ENCODE results near the gene MT1G. TPM values are rescaled to one million over a fixed set of nuclear protein-coding genes. Genes with fewer than 3 reads are reported as not detected.
A peak's percentile ranks its signal among the peaks of the same experiment; 100 is the strongest.

MT1G gene
- total RNA-seq, 8 experiments from 2014 or later, result 0.54 to 432 (median 3.5) TPM

GRCh38 chr16:56636616-56637413 lies 31.1 kb downstream of the MT1G start:
- Histone ChIP-seq H3K27ac (no peak overlapping the region), H3K4me3 (no peak overlapping the region), H3K4me1 (replicated peaks in 1 of 2) (peaks cover 13 to 22% of the 10 kb centered on the region in 2 donors)
- no peak for ATAC-seq (replicated peaks in 6 of 8)
- 0 to 71% (median 12%) methylated on average over 1 to 5 of the region's 9 CpGs; no CpG with 5 or more reads in 4 of the 10 experiments for WGBS, 10 experiments
- in situ Hi-C loops (cut with MboI; ENCODE audit: low pct_unique_long_range_greater_than_20kb in 2 of 9, low sequenced_read_pairs in 9 of 9, unreplicated experiment in 9 of 9), result no loop called here

- H3K4me1 ChIP-seq (replicated peaks in 1 of 2), result peaks cover 13 to 22% of the 10 kb centered on the region in 2 donors
- H3K4me3 ChIP-seq, result no peak overlapping the region
- in situ Hi-C loops (cut with MboI; ENCODE audit: low pct_unique_long_range_greater_than_20kb in 2 of 9, low sequenced_read_pairs in 9 of 9, unreplicated experiment in 9 of 9), result no loop called here
- no peak for ATAC-seq (replicated peaks in 6 of 8)
- WGBS, 10 experiments, result 0 to 100% (median 8%) methylated on average over 1 to 12 of the region's 40 CpGs; no CpG with 5 or more reads in 6 of the 10 experiments
- H3K27ac ChIP-seq, result no peak overlapping the region
Observed at GRCh38 chr16:56635441-56635967, 32.4 kb downstream of the MT1G start.

- H3K4me1 ChIP-seq (replicated peaks in 1 of 2), result peaks cover 13 to 22% of the 10 kb centered on the region in 2 donors
- in situ Hi-C loops (cut with MboI; ENCODE audit: low pct_unique_long_range_greater_than_20kb in 2 of 9, low sequenced_read_pairs in 9 of 9, unreplicated experiment in 9 of 9), result no loop called here
- H3K27ac ChIP-seq, result no peak overlapping the region
- ATAC-seq (replicated peaks in 6 of 8), result no peak
- H3K4me3 ChIP-seq, result no peak overlapping the region
- WGBS, 10 experiments, result 0 to 93% (median 40%) methylated on average over 1 to 14 of the region's 47 CpGs; no CpG with 5 or more reads in 1 of the 10 experiments
Observed at GRCh38 chr16:56634715-56635440, 33.0 kb downstream of the MT1G start.

GRCh38 chr16:56633535-56633934 lies 34.3 kb downstream of the MT1G start:
- peaks cover 10 to 19% of the 10 kb centered on the region in 2 donors for H3K4me1 ChIP-seq (replicated peaks in 1 of 2)
- H3K4me3 ChIP-seq, result no peak overlapping the region
- H3K27ac ChIP-seq, result no peak overlapping the region
- WGBS, 10 experiments, result 17 to 70% (median 38%) methylated on average over 1 to 4 of the region's 7 CpGs; no CpG with 5 or more reads in 3 of the 10 experiments
- in situ Hi-C loops (cut with MboI; ENCODE audit: low pct_unique_long_range_greater_than_20kb in 2 of 9, low sequenced_read_pairs in 9 of 9, unreplicated experiment in 9 of 9), result no loop called here
- no peak for ATAC-seq (replicated peaks in 6 of 8)

- Histone ChIP-seq H3K4me1 (replicated peaks in 1 of 2) (peaks cover 9 to 13% of the 10 kb centered on the region in 2 donors), H3K27ac (no peak overlapping the region), H3K4me3 (no peak overlapping the region)
- 0 to 80% (median 40%) methylated on average over 1 to 2 of the region's 6 CpGs; no CpG with 5 or more reads in 4 of the 10 experiments for WGBS, 10 experiments
- in situ Hi-C loops (cut with MboI; ENCODE audit: low pct_unique_long_range_greater_than_20kb in 2 of 9, low sequenced_read_pairs in 9 of 9, unreplicated experiment in 9 of 9), result no loop called here
- ATAC-seq (replicated peaks in 6 of 8), result peak in 2 of 8 experiments; percentile 4
Observed at GRCh38 chr16:56632848-56633365, 35.0 kb downstream of the MT1G start.

- H3K4me3 ChIP-seq, result peak within 1 kb of the TSS in 4 of 5 donors; percentile 1 to 16 (median 12)
- peaks cover 9 to 13% of the 10 kb centered on the region in 2 donors for H3K4me1 ChIP-seq (replicated peaks in 1 of 2)
- ATAC-seq (replicated peaks in 6 of 8), result peak; percentile 80 to 93 (median 85)
- 0 to 7% (median 2%) methylated on average over 2 to 11 of the region's 61 CpGs; no CpG with 5 or more reads in 5 of the 10 experiments for WGBS, 10 experiments
- no peak within 1 kb of the TSS for H3K27ac ChIP-seq
- in situ Hi-C loops (cut with MboI; ENCODE audit: low pct_unique_long_range_greater_than_20kb in 2 of 9, low sequenced_read_pairs in 9 of 9, unreplicated experiment in 9 of 9), result no loop called here
Observed at GRCh38 chr16:56632156-56632847, 35.6 kb downstream of the MT1G start, which contains the start of gene MT1M. Gene MT1M, plus strand, starts transcription at chr16:56632659. Its CDS starts 73 bp downstream, at chr16:56632732.

- ATAC-seq (replicated peaks in 6 of 8), result no peak
- H3K4me1 ChIP-seq (replicated peaks in 1 of 2), result peaks cover 9 to 13% of the 10 kb centered on the region in 2 donors
- no peak overlapping the region for H3K27ac ChIP-seq
- WGBS, 10 experiments, result 0 to 40% (median 6%) methylated on average over 1 to 5 of the region's 14 CpGs; no CpG with 5 or more reads in 4 of the 10 experiments
- H3K4me3 ChIP-seq, result peak overlapping the region in 2 of 5 donors; percentile 12 to 13
- in situ Hi-C loops (cut with MboI; ENCODE audit: low pct_unique_long_range_greater_than_20kb in 2 of 9, low sequenced_read_pairs in 9 of 9, unreplicated experiment in 9 of 9), result no loop called here
Observed at GRCh38 chr16:56631832-56632155, 36.1 kb downstream of the MT1G start.

GRCh38 chr16:56631197-56631596 lies 36.7 kb downstream of the MT1G start:
- Histone ChIP-seq H3K4me1 (replicated peaks in 1 of 2) (peaks cover 9 to 13% of the 10 kb centered on the region in 2 donors), H3K27ac (no peak overlapping the region), H3K4me3 (no peak overlapping the region)
- in situ Hi-C loops (cut with MboI; ENCODE audit: low pct_unique_long_range_greater_than_20kb in 2 of 9, low sequenced_read_pairs in 9 of 9, unreplicated experiment in 9 of 9), result no loop called here
- no peak for ATAC-seq (replicated peaks in 6 of 8)
- WGBS, 10 experiments, result 17 to 100% (median 50%) methylated on average over 1 to 10 of the region's 10 CpGs; no CpG with 5 or more reads in 3 of the 10 experiments

- in situ Hi-C loops (cut with MboI; ENCODE audit: low pct_unique_long_range_greater_than_20kb in 2 of 9, low sequenced_read_pairs in 9 of 9, unreplicated experiment in 9 of 9), result no loop called here
- no peak for ATAC-seq (replicated peaks in 6 of 8)
- 15 to 100% (median 100%) methylated on average over 1 to 3 of the region's 3 CpGs; no CpG with 5 or more reads in 5 of the 10 experiments for WGBS, 10 experiments
- H3K4me3 ChIP-seq, result no peak overlapping the region
- H3K27ac ChIP-seq, result no peak overlapping the region
- H3K4me1 ChIP-seq (replicated peaks in 1 of 2), result peaks cover 7 to 10% of the 10 kb centered on the region in 2 donors
Observed at GRCh38 chr16:56630134-56630533, 37.7 kb downstream of the MT1G start.

- ATAC-seq (replicated peaks in 6 of 8), result no peak
- 13 to 100% (median 50%) methylated on average over 1 to 2 of the region's 3 CpGs; no CpG with 5 or more reads in 3 of the 10 experiments for WGBS, 10 experiments
- H3K27ac ChIP-seq, result no peak overlapping the region
- H3K4me1 ChIP-seq (replicated peaks in 1 of 2), result peaks cover 7 to 10% of the 10 kb centered on the region in 2 donors
- H3K4me3 ChIP-seq, result no peak overlapping the region
- in situ Hi-C loops (cut with MboI; ENCODE audit: low pct_unique_long_range_greater_than_20kb in 2 of 9, low sequenced_read_pairs in 9 of 9, unreplicated experiment in 9 of 9), result no loop called here
Observed at GRCh38 chr16:56629531-56629930, 38.3 kb downstream of the MT1G start.

GRCh38 chr16:56628486-56629350 lies 39.1 kb downstream of the MT1G start:
- ATAC-seq (replicated peaks in 6 of 8), result no peak
- Histone ChIP-seq H3K4me3 (no peak overlapping the region), H3K4me1 (replicated peaks in 1 of 2) (peaks cover 7 to 10% of the 10 kb centered on the region in 2 donors), H3K27ac (no peak overlapping the region)
- in situ Hi-C loops (cut with MboI; ENCODE audit: low pct_unique_long_range_greater_than_20kb in 2 of 9, low sequenced_read_pairs in 9 of 9, unreplicated experiment in 9 of 9), result no loop called here
- WGBS, 10 experiments, result 15 to 80% (median 22%) methylated on average over 2 to 7 of the region's 9 CpGs; no CpG with 5 or more reads in 3 of the 10 experiments
